GM21447 (cell line): ENCODE measurements around the gene MYADML2.

Experiments used
- ATAC-seq: cut with Tn5 transposase; IDR thresholded peaks from one replicate; pipeline ENCODE4 v1.9.1; 2021; ENCODE audit not compliant: unreplicated experiment

Gene MYADML2

DNA sequence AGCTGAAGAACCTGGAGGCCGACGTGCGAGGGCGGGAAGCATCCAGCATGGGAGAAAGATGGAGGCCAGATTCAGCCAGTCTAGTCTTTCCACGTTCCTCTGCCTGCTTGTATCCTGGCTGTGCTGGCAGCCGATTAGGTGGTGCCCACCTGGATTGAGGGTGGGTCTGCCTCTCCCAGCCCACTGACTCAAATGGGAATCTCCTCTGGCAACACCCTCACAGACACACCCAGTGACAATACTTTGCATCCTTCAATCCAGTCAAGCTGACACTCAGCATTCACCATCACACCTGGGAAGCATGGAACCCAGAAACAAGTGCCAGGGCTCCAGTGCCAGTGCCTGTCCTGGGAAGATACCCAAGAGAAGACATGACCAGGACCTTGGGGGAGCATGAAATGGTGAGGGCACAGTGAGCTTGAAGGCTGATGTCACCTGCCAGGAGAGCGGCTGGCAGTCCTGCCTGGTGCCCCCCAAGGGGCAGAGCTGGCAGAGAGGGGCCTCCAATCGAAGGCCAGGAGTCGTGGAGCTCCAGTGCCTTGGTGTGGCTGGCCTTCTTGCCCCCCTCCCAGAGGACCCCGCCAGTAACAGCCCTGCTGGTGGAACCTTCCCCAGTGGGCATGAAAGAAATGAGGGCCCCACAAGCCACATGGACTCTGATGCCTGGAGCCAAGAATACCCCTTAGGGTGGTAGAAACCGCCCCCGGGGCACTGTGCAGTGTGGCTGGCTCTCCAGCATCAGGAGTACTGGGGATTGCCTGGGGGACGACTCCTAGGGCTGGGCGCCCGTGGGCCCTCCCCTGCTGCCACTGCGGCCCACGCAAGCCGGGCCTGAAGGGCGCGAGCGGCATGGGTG, 45.6 kb downstream of the MYADML2 start:
- no peak for ATAC-seq

DNA sequence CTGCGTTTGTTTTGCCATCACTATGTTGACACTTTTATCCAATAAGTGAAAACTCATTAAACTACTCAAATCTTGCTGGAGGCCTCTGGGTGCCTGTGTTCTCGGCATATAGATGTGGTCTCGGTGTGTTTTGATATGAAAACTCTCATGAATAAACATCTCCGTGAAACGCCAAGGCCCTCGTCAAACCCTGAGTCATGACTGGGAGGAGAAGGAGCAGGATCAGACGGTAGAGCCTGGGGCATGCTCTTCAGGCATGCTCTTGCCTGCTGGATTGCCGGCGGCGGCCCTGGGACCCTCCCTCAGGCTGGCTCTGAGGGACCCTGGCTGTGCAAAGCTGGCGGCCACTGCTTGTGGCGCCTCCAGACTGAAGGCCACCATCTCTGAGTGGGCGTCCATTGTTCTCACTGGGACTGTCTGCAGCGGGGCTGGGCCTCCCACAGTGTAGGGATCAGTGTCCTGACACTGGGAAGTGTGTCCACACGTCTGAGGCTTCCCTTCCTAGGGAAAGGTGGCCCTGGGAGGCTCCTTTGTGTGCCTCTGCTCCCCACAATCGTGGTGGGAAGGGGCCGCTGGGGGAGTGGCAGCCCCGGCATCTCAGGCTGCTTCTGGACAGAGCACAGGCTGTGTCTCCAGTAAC, 46.7 kb downstream of the MYADML2 start:
- ATAC-seq: no peak

DNA sequence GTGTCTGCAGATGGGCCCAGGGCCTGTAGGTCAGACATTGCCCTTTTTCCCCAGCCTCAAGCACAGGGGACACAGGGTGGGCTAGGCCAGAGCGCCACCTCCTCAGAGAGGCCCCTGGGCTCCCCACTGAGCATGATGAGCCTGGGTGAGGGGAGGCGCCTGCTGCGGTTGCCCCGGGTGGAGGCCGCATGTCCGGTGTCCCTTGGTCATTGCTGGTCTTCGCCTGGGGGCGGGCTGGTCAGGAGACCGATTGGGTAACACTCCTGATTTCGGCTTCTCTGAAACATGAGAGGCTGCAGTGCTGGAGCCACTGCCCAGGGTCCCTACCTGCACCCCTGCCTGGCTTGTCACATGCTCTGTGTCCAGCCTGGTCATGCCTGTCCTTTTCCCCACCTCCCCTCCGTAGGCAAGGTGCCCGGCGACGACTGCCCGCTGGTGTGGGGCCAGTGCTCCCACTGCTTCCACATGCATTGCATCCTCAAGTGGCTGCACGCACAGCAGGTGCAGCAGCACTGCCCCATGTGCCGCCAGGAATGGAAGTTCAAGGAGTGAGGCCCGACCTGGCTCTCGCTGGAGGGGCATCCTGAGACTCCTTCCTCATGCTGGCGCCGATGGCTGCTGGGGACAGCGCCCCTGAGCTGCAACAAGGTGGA, 47.4 kb downstream of the MYADML2 start:
- no peak for ATAC-seq

DNA sequence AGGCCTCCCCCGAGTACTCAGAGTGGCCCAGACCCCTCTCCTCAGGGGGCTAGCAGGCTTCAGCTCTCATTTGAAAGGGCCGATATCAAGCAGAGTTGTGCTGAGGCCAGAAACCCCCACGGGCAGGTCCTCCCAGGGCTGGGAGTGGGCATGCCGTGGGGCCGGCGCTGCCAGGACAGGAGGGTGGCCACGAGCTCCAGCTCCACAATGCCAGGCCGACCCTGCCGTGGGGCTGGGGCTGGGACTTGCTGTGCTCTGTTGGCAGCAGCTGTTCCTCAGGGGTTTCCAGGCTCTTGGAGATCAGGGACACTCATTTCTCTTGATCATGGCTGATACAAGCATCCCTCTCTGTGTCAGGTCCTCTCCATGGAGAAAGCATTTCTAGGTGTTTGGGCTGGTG, 48.1 kb downstream of the MYADML2 start:
- no peak for ATAC-seq

DNA sequence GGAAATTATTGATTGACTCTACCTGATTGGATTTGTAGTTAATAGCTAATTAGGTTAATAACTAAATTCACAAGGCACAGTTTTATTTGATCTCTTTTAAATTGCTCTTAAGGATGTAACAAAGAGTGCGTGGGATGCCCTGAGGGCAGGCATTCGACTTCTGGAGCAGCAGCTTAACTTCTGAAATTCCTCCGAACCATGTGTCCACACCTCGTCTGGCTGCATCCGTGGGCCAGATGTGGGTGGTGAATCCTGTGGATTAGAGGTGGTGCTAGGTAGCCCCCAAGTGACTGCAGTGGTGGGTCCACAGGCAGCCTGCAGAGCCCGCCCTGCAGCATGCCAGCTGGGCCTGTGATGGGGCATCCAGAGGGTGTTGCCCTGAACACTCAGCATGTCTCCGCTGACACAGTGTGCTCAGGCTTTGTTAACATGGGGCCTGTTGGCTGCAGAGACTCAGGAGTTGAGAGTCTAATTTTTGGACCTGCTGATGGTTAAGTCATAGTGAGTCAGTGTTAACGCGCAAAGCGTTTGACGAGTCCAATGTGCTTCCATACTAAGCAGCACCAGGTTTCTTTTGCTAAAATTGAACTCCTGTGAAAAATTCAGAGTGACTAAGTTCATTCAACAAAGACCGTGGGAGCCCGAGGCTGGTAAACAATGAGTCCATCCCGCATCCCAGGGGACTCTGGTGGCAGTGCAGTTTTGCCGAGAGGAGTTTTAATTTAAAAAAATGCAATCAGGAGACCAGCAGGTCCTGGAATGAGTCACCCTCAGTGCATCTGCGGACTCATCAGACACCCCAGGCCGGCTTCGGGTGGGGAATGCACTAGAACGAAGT, 48.8 kb downstream of the MYADML2 start:
- ATAC-seq: no peak

DNA sequence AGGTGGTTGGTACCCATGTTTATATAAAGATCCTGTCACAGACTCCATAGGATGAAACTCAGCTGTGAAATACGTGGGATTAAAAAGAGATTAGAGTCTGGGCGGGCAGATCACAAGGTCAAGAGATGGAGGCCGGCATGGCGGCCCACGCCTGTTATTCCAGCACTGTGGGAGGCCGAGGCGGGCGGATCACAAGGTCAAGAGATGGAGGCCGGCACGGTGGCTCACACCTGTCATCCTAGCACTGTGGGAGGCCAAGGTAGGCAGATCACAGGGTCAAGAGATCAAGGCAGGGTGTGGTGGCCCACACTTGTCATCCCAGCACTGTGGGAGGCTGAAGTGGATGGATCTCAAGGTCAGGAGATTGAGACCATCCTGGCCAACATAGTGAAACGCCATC, 51.6 kb downstream of the MYADML2 start:
- no peak for ATAC-seq

DNA sequence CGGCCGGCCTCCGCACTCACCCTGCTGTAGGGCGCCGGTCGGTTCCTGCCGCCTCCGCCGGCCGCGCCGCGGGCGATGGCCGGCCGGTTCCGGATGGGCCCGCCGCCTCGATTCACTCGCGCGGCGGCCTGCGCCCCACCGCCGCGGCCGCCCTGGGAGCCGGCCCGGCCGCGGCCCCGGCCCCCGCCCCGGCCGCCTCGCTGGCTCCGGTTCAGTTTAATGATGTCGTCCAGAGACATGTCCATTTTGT, 55.8 kb downstream of the MYADML2 start:
- no peak for ATAC-seq

DNA sequence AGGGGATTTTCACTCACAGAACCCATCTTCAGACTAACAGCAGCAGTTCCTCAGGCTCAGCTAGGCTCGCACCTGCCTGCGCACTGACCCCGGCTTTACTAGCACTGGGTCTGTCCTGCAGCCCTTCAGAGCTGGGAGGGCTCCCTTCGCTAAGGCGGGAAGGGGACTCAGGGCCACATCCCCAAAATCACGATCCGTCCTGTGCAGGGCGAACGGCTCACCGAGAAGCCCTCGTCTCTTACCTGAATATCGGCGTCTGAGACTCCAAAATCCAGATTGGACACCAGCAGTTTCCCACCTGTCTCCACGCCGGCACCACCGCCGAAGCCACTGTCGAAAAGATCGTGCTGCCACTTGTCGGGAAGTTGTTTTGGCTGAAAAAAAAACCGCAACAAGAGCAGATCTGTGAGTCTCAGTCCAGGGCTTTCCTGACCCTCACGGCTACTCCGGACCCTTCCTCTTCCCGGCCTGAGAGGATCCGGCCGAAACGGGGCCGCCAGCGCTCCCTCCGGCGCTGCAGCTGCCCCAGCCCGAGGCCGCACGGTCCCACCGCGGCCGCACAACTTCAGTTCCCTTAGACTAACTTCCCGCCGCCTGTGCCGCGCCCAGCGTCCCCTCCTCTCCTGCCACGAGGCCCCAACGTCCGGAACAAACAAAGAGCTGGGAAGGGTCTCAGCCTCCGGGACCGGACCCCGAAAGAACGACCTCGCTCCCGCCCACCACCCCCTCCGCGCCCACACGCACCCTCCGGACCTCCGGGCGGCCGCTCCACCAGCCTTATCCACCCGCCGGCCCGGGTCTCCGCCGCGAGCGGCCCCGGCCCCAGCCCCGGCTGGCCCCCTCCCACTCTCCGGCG, 56.4 kb downstream of the MYADML2 start:
- ATAC-seq: peak; percentile 7
